K562 (cell line): ENCODE data around the gene MMAB. TPM values are rescaled to one million over a fixed set of nuclear protein-coding genes. Genes with fewer than 3 reads are reported as not detected.

Source experiments
- ATAC-seq: fragments of 200-7000 bp; cut with Tn5 transposase; 3 replicates; pipeline ENCODE4 v1.9.1; 2020; ENCODE audit warnings: moderate library complexity
- BruUV-seq: library from RNA; stranded (reverse); fragments of 400-500 nt; replicated peaks from 2 replicates; lab custom pipeline; 2021; lab: Mats Ljungman, UMichigan
- CTCF ChIA-PET: fragments of 300-600 bp; formaldehyde crosslinking; extraction: SDS; loops from one replicate; lab custom pipeline; 2021; ENCODE audit warnings: low intra/inter-chr PET ratio; lab: Yijun Ruan, JAX
- POLR2A ChIA-PET: fragments of 300-600, 350-650 bp; sonication (Branson Sonifier 250); formaldehyde crosslinking; extraction: SDS; loops from one replicate; lab custom pipeline; 2021; ENCODE audit warnings: antibody characterized with exemption, inconsistent platforms; lab: Yijun Ruan, JAX
- DNase-seq, 4 experiments: peaks; one replicate each; pipeline versions ENCODE4 v3.0.0 to v3.0.0-alpha.2; 2011 to 2018; ENCODE audit warnings: low spot score in 3 of 4, mixed read lengths in 3 of 4; ENCODE audit errors: extremely low read depth in 1 of 4
- FAIRE-seq: peaks from 2 replicates; lab custom pipeline; 2011; peaks lifted over from hg19 to GRCh38; lab: Jason Lieb, UNC
- H2AFZ ChIP-seq: 2 replicates; pipeline ENCODE4 v1.6.0; 2011; ENCODE audit warnings: low read depth, low read length, control low read depth, inconsistent platforms
- H3K27ac ChIP-seq: fragments of 200-600 bp; 3 replicates; pipeline ENCODE4 v1.8.0; 2011; ENCODE audit warnings: low read depth, mild to moderate bottlenecking, control low read depth, inconsistent platforms, low read length, moderate library complexity, mixed read lengths; ENCODE audit errors: extremely low read depth
- H3K27me3 ChIP-seq, 2 experiments: fragments of 300-600 bp in 1 of 2; 2 replicates in 1 of 2; 3 replicates in 1 of 2; pipeline versions ENCODE4 v1.6.0 to v1.8.0; 2011; ENCODE audit warnings: inconsistent platforms in 2 of 2, low read length in 2 of 2, mild to moderate bottlenecking in 1 of 2, mixed read lengths in 1 of 2, moderate library complexity in 1 of 2; ENCODE audit not compliant: control insufficient read depth in 2 of 2, insufficient read depth in 2 of 2
- H3K36me3 ChIP-seq: fragments of 300-600 bp; 3 replicates; pipeline ENCODE4 v1.8.0; 2011; ENCODE audit warnings: mild to moderate bottlenecking, low read length, inconsistent platforms; ENCODE audit not compliant: control insufficient read depth, insufficient read depth
- H3K4me1 ChIP-seq, 2 experiments: fragments of 200-600 bp in 1 of 2; replicated peaks in 1 of 2; 2 replicates in 1 of 2; 3 replicates in 1 of 2; pipeline versions ENCODE4 v1.5.1 to v1.8.0; 2011; ENCODE audit warnings: inconsistent platforms in 2 of 2, low read length in 2 of 2, mild to moderate bottlenecking in 1 of 2, mixed read lengths in 1 of 2, moderate library complexity in 1 of 2; ENCODE audit not compliant: control insufficient read depth in 2 of 2, insufficient read depth in 2 of 2
- H3K4me2 ChIP-seq: 2 replicates; pipeline ENCODE4 v1.6.1; 2011; ENCODE audit warnings: low read length, control low read depth, inconsistent platforms, mixed read lengths; ENCODE audit not compliant: insufficient read depth
- H3K4me3 ChIP-seq: fragments of 200-600 bp; sonication (generic), shearing (Covaris generic); 2 replicates; pipeline ENCODE4 v1.5.1; 2016; ENCODE audit warnings: control low read depth, inconsistent platforms
- H3K79me2 ChIP-seq: fragments of 200-600 bp; 3 replicates; pipeline ENCODE4 v1.8.0; 2011; ENCODE audit warnings: low read length, inconsistent platforms; ENCODE audit not compliant: control insufficient read depth, insufficient read depth
- H3K9ac ChIP-seq, 2 experiments: 2 replicates each; pipeline versions ENCODE4 v1.6.0 to v1.6.1; 2011; ENCODE audit warnings: low read depth in 2 of 2, low read length in 2 of 2, control low read depth in 1 of 2, inconsistent platforms in 1 of 2, mild to moderate bottlenecking in 1 of 2, mixed read lengths in 1 of 2; ENCODE audit not compliant: insufficient read depth in 1 of 2
- H3K9me1 ChIP-seq: one replicate; pipeline ENCODE4 v1.6.0; 2011; ENCODE audit warnings: inconsistent platforms, mild to moderate bottlenecking, low read length, moderate library complexity; ENCODE audit not compliant: control insufficient read depth, insufficient read depth
- H3K9me3 ChIP-seq: replicated peaks from 2 replicates; pipeline ENCODE4 v1.5.1; 2011; ENCODE audit warnings: low read depth, low read length, inconsistent platforms; ENCODE audit not compliant: control insufficient read depth, insufficient read depth
- H4K20me1 ChIP-seq: replicated peaks from 2 replicates; pipeline ENCODE4 v1.6.1; 2011; ENCODE audit warnings: low read length, inconsistent platforms, mixed read lengths; ENCODE audit not compliant: control insufficient read depth, insufficient read depth
- AFF1 ChIP-seq, 2 experiments: fragments of 450-650 bp; IDR thresholded peaks; 2 replicates each; pipeline ENCODE4 v1.6.1; 2018; ENCODE audit warnings: mild to moderate bottlenecking in 2 of 2, low read depth in 1 of 2; ENCODE audit not compliant: partially characterized antibody in 2 of 2
- C11orf30 ChIP-seq: fragments of 450-650 bp; IDR thresholded peaks from 2 replicates; pipeline ENCODE4 v1.6.1; 2016; ENCODE audit warnings: low read depth, mild to moderate bottlenecking
- CBX1 ChIP-seq: sonication (generic); IDR thresholded peaks from 2 replicates; pipeline ENCODE4 v1.6.1; 2016; ENCODE audit warnings: antibody characterized with exemption, low read depth, mild to moderate bottlenecking
- CBX3 ChIP-seq, 2 experiments: IDR thresholded peaks; 1 replicate in 1 of 2; 2 replicates in 1 of 2; pipeline ENCODE4 v1.6.1; 2012; ENCODE audit warnings: inconsistent platforms in 2 of 2, low read length in 2 of 2, borderline replicate concordance in 1 of 2, control low read depth in 1 of 2
- EZH2 ChIP-seq: IDR thresholded peaks from 2 replicates; pipeline ENCODE4 v1.6.1; 2012; ENCODE audit warnings: low read depth, mild to moderate bottlenecking, inconsistent platforms, low read length, borderline replicate concordance
- FOXA1 ChIP-seq: fragments of 450-650 bp; IDR thresholded peaks from 2 replicates; pipeline ENCODE4 v1.6.1; 2016; ENCODE audit warnings: mild to moderate bottlenecking, borderline replicate concordance
- KDM4B ChIP-seq, 2 experiments: fragments of 450-650 bp in 1 of 2; sonication (generic) in 1 of 2; IDR thresholded peaks; 2 replicates each; pipeline ENCODE4 v1.6.1; 2016 to 2017; ENCODE audit warnings: borderline replicate concordance in 2 of 2, antibody characterized with exemption in 1 of 2, low read depth in 1 of 2, mild to moderate bottlenecking in 1 of 2
- MAFF ChIP-seq: IDR thresholded peaks from 2 replicates; pipeline ENCODE4 v1.6.1; 2012; ENCODE audit warnings: low read length, improper control_type of control experiment
- NCOA6 ChIP-seq: fragments of 450-650 bp; IDR thresholded peaks from 2 replicates; pipeline ENCODE4 v1.6.1; 2017; ENCODE audit warnings: mild to moderate bottlenecking
- PTBP1 ChIP-seq: fragments of 200-400 bp; formaldehyde crosslinking; IDR thresholded peaks from 2 replicates; pipeline ENCODE4 v1.6.1; 2017; ENCODE audit warnings: low read depth, low read length
- ZNF518B ChIP-seq: fragments of 250-450 bp; sonication (Bioruptor Pico); IDR thresholded peaks from 2 replicates; pipeline ENCODE4 v1.5.0; 2021; ENCODE audit warnings: mild to moderate bottlenecking, moderate library complexity
- ZNF695 ChIP-seq: fragments of 450-650 bp; formaldehyde crosslinking; IDR thresholded peaks from 2 replicates; pipeline ENCODE4 v1.4.0; 2020; ENCODE audit warnings: mild to moderate bottlenecking, moderate library complexity
- ZNF75A ChIP-seq: fragments of 450-650 bp; formaldehyde crosslinking; IDR thresholded peaks from 2 replicates; pipeline ENCODE4 v1.4.0; 2020; ENCODE audit warnings: mild to moderate bottlenecking
- ZZZ3 ChIP-seq: fragments of 450-650 bp; IDR thresholded peaks from 2 replicates; pipeline ENCODE4 v1.6.1; 2016; ENCODE audit warnings: antibody characterized with exemption, mild to moderate bottlenecking, moderate library complexity
- WGBS: fragments of 100-300 bp; shearing (Covaris generic); methylation state at CpG from one replicate; pipeline ENCODE4 v1.1.6; 2016; ENCODE audit warnings: low coverage, mixed read lengths; ENCODE audit not compliant: insufficient coverage; ENCODE audit errors: missing lambda C conversion rate; 5-methylcytosine and 5-hydroxymethylcytosine counted together
- in situ Hi-C: fragments of 300-500 bp; cut with MboI; formaldehyde crosslinking; loops from 4 replicates; pipeline ENCODE4 v1.15.0; 2018; ENCODE audit warnings: inconsistent platforms, mixed read lengths
- intact Hi-C: fragments of 100-400 bp; cut with micrococcal nuclease; formaldehyde crosslinking; loops from 2 replicates; pipeline ENCODE4 v1.14.2; 2022
- polyA plus RNA-seq, 8 experiments: library from polyadenylated mRNA; depleted of rRNA in 4 of 8; stranded (reverse) in 5 of 8; unstranded in 3 of 8; fragments of >200 nt; fragmentation: Nextera tagmentation in 2 of 8; fragmentation: Illumina TruSeq in 1 of 8; extraction: Ambion mirVana in 2 of 8; extraction: Trizol in 1 of 8; gene quantifications; 2 replicates each; pipeline versions ENCODE4 v1.2.1 to v1.2.3, GENCODE V29; 2011 to 2014; ENCODE audit warnings: inconsistent platforms in 1 of 8, missing spikeins in 1 of 8
- total RNA-seq, 7 experiments: library from RNA; depleted of rRNA in 6 of 7; stranded (reverse); fragments of >200 nt in 6 of 7; fragmentation: Illumina TruSeq in 2 of 7; extraction: Trizol in 2 of 7; gene quantifications; 2 replicates each; pipeline versions ENCODE4 v1.2.1 to v1.2.3, GENCODE V29; 2011 to 2021; ENCODE audit warnings: low replicate concordance in 1 of 7

Gene MMAB
- total and polyA plus RNA-seq, 9 of the 15 experiments (the other 6 are each of a cell fraction or from before 2014, with no cell fraction given): 9.5 to 76.1 (median 46.2) TPM

- POLR2A ChIA-PET: interaction anchor here (0.9 kb wide), 1 partner anchor 23 kb away, joined by 3 read pairs; no protein-coding TSS in a partner anchor
- no peak overlapping the region for H2AFZ ChIP-seq
- H3K9me3 ChIP-seq: no peaks in the 10 kb centered on the region
- no peak overlapping the region for H3K4me2 ChIP-seq
- H4K20me1 ChIP-seq: no peaks in the 10 kb centered on the region
- BruUV-seq: no TSS peak
- no peaks in the 10 kb centered on the region for H3K9me1 ChIP-seq
- in situ Hi-C loops: no loop called here
- DNase-seq (no peak), FAIRE-seq (no peak), ATAC-seq (no peak)
- peaks cover 78% of the 10 kb centered on the region; the same call in 2 of the 3 replicates for H3K36me3 ChIP-seq
- TF ChIP-seq C11orf30: no peak
- no peak for TF ChIP-seq PTBP1
- no peak for TF ChIP-seq ZZZ3
- no peak for TF ChIP-seq KDM4B (IDR thresholded peaks at IDR 0.05; ENCODE audit: borderline replicate concordance in 2 of 2, low read depth in 1 of 2)
- TF ChIP-seq CBX1: no peak
- TF ChIP-seq MAFF: no peak
- no peak for TF ChIP-seq AFF1 (IDR thresholded peaks at IDR 0.05; ENCODE audit: low read depth in 1 of 2, partially characterized antibody in 2 of 2)
- no peak for TF ChIP-seq NCOA6
- TF ChIP-seq CBX3 (IDR thresholded peaks at IDR 0.05; ENCODE audit: borderline replicate concordance in 1 of 2, low read length in 2 of 2): no peak
- no peak for TF ChIP-seq FOXA1
- no peak for TF ChIP-seq ZNF695 (CRISPR knock-in tag)
- no peak for TF ChIP-seq ZNF518B
- TF ChIP-seq EZH2: no peak
- no peak for TF ChIP-seq ZNF75A
- no peak overlapping the region for H3K4me3 ChIP-seq
- CTCF ChIA-PET: no interaction called here
- 84% methylated on average over 7 of the region's 8 CpGs for WGBS
- H3K27me3 ChIP-seq: no peaks in the 10 kb centered on the region
- peak overlapping the region in 1 of 2 experiments; percentile 53; a peak in 1 of 4 replicates for H3K9ac ChIP-seq
- no peak overlapping the region for H3K27ac ChIP-seq
- H3K4me1 ChIP-seq: no peaks in the 10 kb centered on the region; a peak in 1 of 5 replicates
- intact Hi-C loops: no loop called here
- H3K79me2 ChIP-seq: no peaks in the 10 kb centered on the region
These were observed 6.9 kb downstream of the MMAB start for GRCh38 chr12:109566424-109566823.
